ENCODE measurements around the gene RCCD1. TPM values are rescaled to one million over a fixed set of nuclear protein-coding genes. Genes with fewer than 3 reads are reported as not detected.

RCCD1 gene
- total RNA-seq, 1 experiment from 2014 or later = 38.5 TPM

- peaks cover 10 to 19% of the 10 kb centered on the region in 2 experiments; a peak in 3 of 4 replicates for H3K4me1 ChIP-seq (ENCODE audit: control insufficient read depth in 1 of 2, insufficient read depth in 2 of 2, low read length in 2 of 2)
- H3K27me3 ChIP-seq (ENCODE audit: insufficient read depth, low read length) = no peaks in the 10 kb centered on the region
- H3K9me3 ChIP-seq (ENCODE audit: control insufficient read depth in 1 of 2, insufficient read depth in 1 of 2, low read depth in 1 of 2, low read length in 2 of 2) = no peaks in the 10 kb centered on the region
- TF ChIP-seq MAX (IDR thresholded peaks at IDR 0.05) (no peak), CBX3 (IDR thresholded peaks at IDR 0.05; ENCODE audit: low read depth) (no peak), JUND (IDR thresholded peaks at IDR 0.05) (no peak), ZNF274 (IDR thresholded peaks at IDR 0.05; ENCODE audit: low read depth, low read length) (no peak), SRF (IDR thresholded peaks at IDR 0.05; ENCODE audit: low read depth) (no peak), TCF7L2 (IDR thresholded peaks at IDR 0.05; ENCODE audit: borderline replicate concordance, extremely low read depth, insufficient read depth, insufficient read length) (no peak), FOSL1 (IDR thresholded peaks at IDR 0.05; ENCODE audit: low read depth) (no peak), RAD21 (IDR thresholded peaks at IDR 0.05; ENCODE audit: low read depth) (no peak), SIN3A (IDR thresholded peaks at IDR 0.05; ENCODE audit: low read depth) (no peak), EZH2 (IDR thresholded peaks at IDR 0.05) (no peak), ELF1 (IDR thresholded peaks at IDR 0.05; ENCODE audit: borderline replicate concordance, low read depth) (no peak), EGR1 (IDR thresholded peaks at IDR 0.05; ENCODE audit: low read depth) (no peak), EZH2phosphoT487 (IDR thresholded peaks at IDR 0.05; ENCODE audit: borderline replicate concordance) (no peak), POLR2A (IDR thresholded peaks at IDR 0.05; ENCODE audit: borderline replicate concordance, extremely low read depth, insufficient read depth, insufficient read length) (no peak)
- TF ChIP-seq, protein P1, sequence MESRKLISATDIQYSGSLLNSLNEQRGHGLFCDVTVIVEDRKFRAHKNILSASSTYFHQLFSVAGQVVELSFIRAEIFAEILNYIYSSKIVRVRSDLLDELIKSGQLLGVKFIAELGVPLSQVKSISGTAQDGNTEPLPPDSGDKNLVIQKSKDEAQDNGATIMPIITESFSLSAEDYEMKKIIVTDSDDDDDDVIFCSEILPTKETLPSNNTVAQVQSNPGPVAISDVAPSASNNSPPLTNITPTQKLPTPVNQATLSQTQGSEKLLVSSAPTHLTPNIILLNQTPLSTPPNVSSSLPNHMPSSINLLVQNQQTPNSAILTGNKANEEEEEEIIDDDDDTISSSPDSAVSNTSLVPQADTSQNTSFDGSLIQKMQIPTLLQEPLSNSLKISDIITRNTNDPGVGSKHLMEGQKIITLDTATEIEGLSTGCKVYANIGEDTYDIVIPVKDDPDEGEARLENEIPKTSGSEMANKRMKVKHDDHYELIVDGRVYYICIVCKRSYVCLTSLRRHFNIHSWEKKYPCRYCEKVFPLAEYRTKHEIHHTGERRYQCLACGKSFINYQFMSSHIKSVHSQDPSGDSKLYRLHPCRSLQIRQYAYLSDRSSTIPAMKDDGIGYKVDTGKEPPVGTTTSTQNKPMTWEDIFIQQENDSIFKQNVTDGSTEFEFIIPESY (IDR thresholded peaks at IDR 0.05; ENCODE audit: extremely low read depth, insufficient replicate concordance, low read length) = no peak
- TF ChIP-seq, protein P2, sequence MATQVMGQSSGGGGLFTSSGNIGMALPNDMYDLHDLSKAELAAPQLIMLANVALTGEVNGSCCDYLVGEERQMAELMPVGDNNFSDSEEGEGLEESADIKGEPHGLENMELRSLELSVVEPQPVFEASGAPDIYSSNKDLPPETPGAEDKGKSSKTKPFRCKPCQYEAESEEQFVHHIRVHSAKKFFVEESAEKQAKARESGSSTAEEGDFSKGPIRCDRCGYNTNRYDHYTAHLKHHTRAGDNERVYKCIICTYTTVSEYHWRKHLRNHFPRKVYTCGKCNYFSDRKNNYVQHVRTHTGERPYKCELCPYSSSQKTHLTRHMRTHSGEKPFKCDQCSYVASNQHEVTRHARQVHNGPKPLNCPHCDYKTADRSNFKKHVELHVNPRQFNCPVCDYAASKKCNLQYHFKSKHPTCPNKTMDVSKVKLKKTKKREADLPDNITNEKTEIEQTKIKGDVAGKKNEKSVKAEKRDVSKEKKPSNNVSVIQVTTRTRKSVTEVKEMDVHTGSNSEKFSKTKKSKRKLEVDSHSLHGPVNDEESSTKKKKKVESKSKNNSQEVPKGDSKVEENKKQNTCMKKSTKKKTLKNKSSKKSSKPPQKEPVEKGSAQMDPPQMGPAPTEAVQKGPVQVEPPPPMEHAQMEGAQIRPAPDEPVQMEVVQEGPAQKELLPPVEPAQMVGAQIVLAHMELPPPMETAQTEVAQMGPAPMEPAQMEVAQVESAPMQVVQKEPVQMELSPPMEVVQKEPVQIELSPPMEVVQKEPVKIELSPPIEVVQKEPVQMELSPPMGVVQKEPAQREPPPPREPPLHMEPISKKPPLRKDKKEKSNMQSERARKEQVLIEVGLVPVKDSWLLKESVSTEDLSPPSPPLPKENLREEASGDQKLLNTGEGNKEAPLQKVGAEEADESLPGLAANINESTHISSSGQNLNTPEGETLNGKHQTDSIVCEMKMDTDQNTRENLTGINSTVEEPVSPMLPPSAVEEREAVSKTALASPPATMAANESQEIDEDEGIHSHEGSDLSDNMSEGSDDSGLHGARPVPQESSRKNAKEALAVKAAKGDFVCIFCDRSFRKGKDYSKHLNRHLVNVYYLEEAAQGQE (IDR thresholded peaks at IDR 0.05; ENCODE audit: low read depth) = no peak
- no peak overlapping the region for H3K27ac ChIP-seq (ENCODE audit: low read depth, low read length)
- CTCF ChIA-PET = interaction anchor here (6.4 kb wide), 1 partner anchor 26 kb away, joined by 70 read pairs; the partner anchor contains the start of genes HDDC3 and UNC45A
- H2AFZ ChIP-seq (ENCODE audit: low read depth, low read length, poor library complexity, severe bottlenecking) = no peak overlapping the region
- no peak for ATAC-seq
- no peak overlapping the region for H3K4me3 ChIP-seq (replicated peaks in 1 of 2; ENCODE audit: low read depth in 1 of 2, low read length in 2 of 2)
- H3K9me2 ChIP-seq (ENCODE audit: insufficient read depth) = no peaks in the 10 kb centered on the region
- H3K9ac ChIP-seq (ENCODE audit: low read length) = no peak overlapping the region
- DNase-seq (ENCODE audit: low read depth, low spot score) = no peak
- peaks cover 10 to 12% of the 10 kb centered on the region in 2 experiments; a peak in 3 of 4 replicates for H3K36me3 ChIP-seq (ENCODE audit: control insufficient read depth in 1 of 2, insufficient read depth in 2 of 2, low read length in 2 of 2)
- BruUV-seq (replicated peaks) = no TSS peak
- RAD21 ChIA-PET (ENCODE audit: low non-redundant PET in 1 of 2, low total read pairs in 2 of 2, uncharacterized antibody in 2 of 2, unreplicated experiment in 2 of 2) = no interaction called here
- H3K4me2 ChIP-seq (ENCODE audit: low read length) = no peak overlapping the region
- no peaks in the 10 kb centered on the region for H4K20me1 ChIP-seq (ENCODE audit: insufficient read depth)
- H3K79me2 ChIP-seq (ENCODE audit: insufficient read depth, low read length) = no peaks in the 10 kb centered on the region
- POLR2A ChIA-PET = no interaction called here
- intact Hi-C loops (cut with micrococcal nuclease) = no loop called here
Measured at GRCh38 chr15:90906181-90906849, 48.4 kb upstream of the RCCD1 start.
